Measurements from ENCODE around the gene CD200. TPM values are rescaled to one million over a fixed set of nuclear protein-coding genes. Genes with fewer than 3 reads are reported as not detected.

Gene CD200
- total and polyA plus RNA-seq, 4 donors, result 0.10 to 0.28 (median 0.20) TPM

DNA sequence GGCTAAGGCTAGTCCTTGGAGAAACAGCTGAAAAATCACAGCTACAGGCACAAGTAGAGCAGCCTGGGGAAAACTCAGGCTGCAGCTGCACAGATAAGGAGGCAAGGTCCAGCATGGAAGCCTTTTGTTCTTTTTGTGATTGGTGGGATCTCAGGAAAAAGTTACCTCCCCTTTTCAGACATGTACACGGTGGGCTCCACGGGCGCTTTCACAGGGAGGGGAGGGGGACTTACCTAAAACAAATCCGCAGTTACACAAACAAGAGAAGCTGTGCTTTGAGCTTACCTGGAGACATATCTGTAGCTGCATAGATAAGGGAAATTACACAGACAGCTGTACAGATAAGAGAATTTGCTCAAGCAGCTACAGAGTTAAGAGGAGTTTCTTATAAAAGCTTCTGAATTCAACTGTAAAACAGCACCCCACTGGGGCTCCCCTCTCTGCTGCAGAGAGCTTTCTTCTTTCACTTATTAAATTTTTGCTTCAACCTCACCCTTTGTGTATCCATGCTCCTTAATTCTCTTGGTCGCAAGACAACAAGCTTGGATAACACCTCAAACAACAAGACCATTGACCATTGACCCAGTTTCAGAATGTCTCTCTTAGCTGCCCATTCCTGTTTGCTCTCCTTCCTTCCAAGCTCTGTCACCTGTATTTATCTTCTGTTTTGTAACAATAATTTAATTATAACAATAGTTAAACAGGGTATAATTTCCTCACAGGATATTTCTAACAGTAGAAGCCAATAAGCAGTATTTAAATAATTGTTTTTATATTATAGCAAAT, 10.9 kb upstream of the CD200 start:
- H3K4me3 ChIP-seq (ENCODE audit: low read depth in 1 of 3, low read length in 3 of 3), result no peak overlapping the region
- no peaks in the 10 kb centered on the region for H3K9me3 ChIP-seq (ENCODE audit: control insufficient read depth in 4 of 4, low read length in 3 of 4)
- no peak overlapping the region for H3K9ac ChIP-seq (ENCODE audit: low read depth in 1 of 2, low read length in 2 of 2)
- no peak overlapping the region for H3K27ac ChIP-seq (ENCODE audit: low read depth in 1 of 2, low read length in 2 of 2)
- H3K4me1 ChIP-seq (ENCODE audit: control insufficient read depth in 4 of 4, insufficient read depth in 4 of 4, low read length in 3 of 4), result no peaks in the 10 kb centered on the region
- TF ChIP-seq ZBTB33 (IDR thresholded peaks at IDR 0.05) (no peak), YY1 (IDR thresholded peaks at IDR 0.05) (no peak), EGR1 (IDR thresholded peaks at IDR 0.05; ENCODE audit: low read depth in 2 of 2) (no peak), TAF1 (conservative IDR thresholded peaks at IDR 0.05) (no peak), CTCF (IDR thresholded peaks at IDR 0.05; ENCODE audit: low read depth, low read length, missing input control) (no peak), HNF4G (IDR thresholded peaks at IDR 0.05) (no peak), FOXA2 (IDR thresholded peaks at IDR 0.05) (no peak), HNF4A (conservative IDR thresholded peaks at IDR 0.05) (no peak), FOXA1 (IDR thresholded peaks at IDR 0.05) (no peak), GABPA (IDR thresholded peaks at IDR 0.05 in 1 of 2, conservative IDR thresholded peaks at IDR 0.05 in 1 of 2) (no peak), NR2F2 (IDR thresholded peaks at IDR 0.05) (no peak), JUND (IDR thresholded peaks at IDR 0.05) (no peak), RXRA (IDR thresholded peaks at IDR 0.05) (no peak)
- TF ChIP-seq, protein P1, sequence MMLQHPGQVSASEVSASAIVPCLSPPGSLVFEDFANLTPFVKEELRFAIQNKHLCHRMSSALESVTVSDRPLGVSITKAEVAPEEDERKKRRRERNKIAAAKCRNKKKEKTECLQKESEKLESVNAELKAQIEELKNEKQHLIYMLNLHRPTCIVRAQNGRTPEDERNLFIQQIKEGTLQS (IDR thresholded peaks at IDR 0.05), result no peak
- TF ChIP-seq, protein P2, sequence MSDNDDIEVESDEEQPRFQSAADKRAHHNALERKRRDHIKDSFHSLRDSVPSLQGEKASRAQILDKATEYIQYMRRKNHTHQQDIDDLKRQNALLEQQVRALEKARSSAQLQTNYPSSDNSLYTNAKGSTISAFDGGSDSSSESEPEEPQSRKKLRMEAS (IDR thresholded peaks at IDR 0.05), result no peak
- H3K27me3 ChIP-seq (ENCODE audit: control insufficient read depth in 4 of 4, insufficient read depth in 4 of 4, low read length in 3 of 4), result peaks cover 0 to 6% (median 3%) of the 10 kb centered on the region in 4 donors
- no peak for DNase-seq (ENCODE audit: low spot score)
- no peaks in the 10 kb centered on the region for H3K36me3 ChIP-seq (ENCODE audit: control insufficient read depth in 4 of 4, insufficient read depth in 3 of 4, low read depth in 1 of 4, low read length in 3 of 4)
- WGBS, result 21% methylated on average over 5 of the region's 5 CpGs

- Histone ChIP-seq H3K9ac (ENCODE audit: low read depth in 1 of 2, low read length in 2 of 2) (no peak overlapping the region), H3K36me3 (ENCODE audit: control insufficient read depth in 4 of 4, insufficient read depth in 3 of 4, low read depth in 1 of 4, low read length in 3 of 4) (no peaks in the 10 kb centered on the region), H3K27ac (ENCODE audit: low read depth in 1 of 2, low read length in 2 of 2) (no peak overlapping the region), H3K9me3 (ENCODE audit: control insufficient read depth in 4 of 4, low read length in 3 of 4) (no peaks in the 10 kb centered on the region), H3K27me3 (ENCODE audit: control insufficient read depth in 4 of 4, insufficient read depth in 4 of 4, low read length in 3 of 4) (peaks cover 0 to 4% (median 1%) of the 10 kb centered on the region in 4 donors), H3K4me3 (ENCODE audit: low read depth in 1 of 3, low read length in 3 of 3) (no peak overlapping the region), H3K4me1 (ENCODE audit: control insufficient read depth in 4 of 4, insufficient read depth in 4 of 4, low read length in 3 of 4) (no peaks in the 10 kb centered on the region)
- TF ChIP-seq FOXA1 (IDR thresholded peaks at IDR 0.05) (no peak), NR2F2 (IDR thresholded peaks at IDR 0.05) (no peak), HNF4G (IDR thresholded peaks at IDR 0.05) (no peak), JUND (IDR thresholded peaks at IDR 0.05) (no peak), HNF4A (conservative IDR thresholded peaks at IDR 0.05) (no peak), RAD21 (IDR thresholded peaks at IDR 0.05) (peak; percentile 79 to 84), REST (IDR thresholded peaks at IDR 0.05) (no peak), RXRA (IDR thresholded peaks at IDR 0.05) (no peak), GABPA (IDR thresholded peaks at IDR 0.05 in 1 of 2, conservative IDR thresholded peaks at IDR 0.05 in 1 of 2) (no peak), TAF1 (conservative IDR thresholded peaks at IDR 0.05) (no peak), CTCF (IDR thresholded peaks at IDR 0.05; ENCODE audit: low read depth, low read length, missing input control) (peak; percentile 37)
- TF ChIP-seq, protein P2 (IDR thresholded peaks at IDR 0.05), result no peak
- DNase-seq (ENCODE audit: low spot score), result no peak
- WGBS, result 7% methylated on average over 2 of the region's 2 CpGs
These were observed 5.5 kb upstream of the CD200 start for GRCh38 chr3:112327371-112327951.
